ENCODE data around the gene CECR2.

Gene CECR2

DNA sequence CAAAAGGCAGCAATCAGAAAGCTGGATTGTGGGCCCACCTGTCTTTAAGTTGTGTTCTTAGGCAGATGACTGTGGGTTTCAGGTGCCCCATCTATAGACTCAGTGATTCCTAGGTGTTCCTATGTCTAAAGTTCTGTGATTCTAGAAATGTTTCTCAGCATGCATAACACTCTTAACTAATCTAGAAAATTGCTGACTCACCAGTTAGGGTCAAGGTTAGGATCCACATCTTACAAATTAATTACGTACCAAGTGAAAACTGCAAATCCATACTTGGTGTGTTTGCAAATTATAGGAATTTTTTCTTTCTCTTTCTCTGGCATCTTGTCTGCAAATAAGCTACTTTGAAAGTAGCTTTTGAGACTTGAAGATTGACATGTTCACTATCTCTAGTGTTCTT, 7.7 kb downstream of the CECR2 start:
- Histone ChIP-seq H3K9me2 (replicated peaks; ENCODE audit: control insufficient read depth, low read length) (no peaks in the 10 kb centered on the region), H3K79me2 (ENCODE audit: control insufficient read depth, low read length) (peaks cover 91% of the 10 kb centered on the region), H3K27me3 (ENCODE audit: control insufficient read depth, low read length) (no peaks in the 10 kb centered on the region), H3K36me3 (ENCODE audit: control insufficient read depth, low read length) (no peaks in the 10 kb centered on the region), H3F3A (ENCODE audit: control insufficient read depth, insufficient read depth) (0 out of 2 replicates have a peak, but pooled peaks cover 3% of the 10 kb centered on the region), H3K4me3 (ENCODE audit: low read length) (no peak overlapping the region), H4K20me1 (ENCODE audit: control insufficient read depth, insufficient read depth, low read depth, low read length) (no peaks in the 10 kb centered on the region), H3K27ac (ENCODE audit: low read depth, low read length) (no peak overlapping the region), H3K4me1 (ENCODE audit: control insufficient read depth, low read length) (peaks cover 38% of the 10 kb centered on the region), H3K9me3 (ENCODE audit: control insufficient read depth, insufficient read depth, low read length) (no peaks in the 10 kb centered on the region), H3K4me2 (ENCODE audit: low read length) (no peak overlapping the region)
- no peak for TF ChIP-seq EZH2phosphoT487 (IDR thresholded peaks at IDR 0.05; ENCODE audit: borderline replicate concordance, low read length)
- no peak for TF ChIP-seq CTCF (IDR thresholded peaks at IDR 0.05; ENCODE audit: low read depth, low read length, poor library complexity, severe bottlenecking)

- H3K79me2 ChIP-seq (ENCODE audit: control insufficient read depth, low read length), result peaks cover 90% of the 10 kb centered on the region
- H3K9me2 ChIP-seq (replicated peaks; ENCODE audit: control insufficient read depth, low read length), result no peaks in the 10 kb centered on the region
- no peaks in the 10 kb centered on the region for H3F3A ChIP-seq (ENCODE audit: control insufficient read depth, insufficient read depth)
- no peaks in the 10 kb centered on the region for H4K20me1 ChIP-seq (ENCODE audit: control insufficient read depth, insufficient read depth, low read depth, low read length)
- TF ChIP-seq EZH2phosphoT487 (IDR thresholded peaks at IDR 0.05; ENCODE audit: borderline replicate concordance, low read length), result no peak
- no peak for TF ChIP-seq CTCF (IDR thresholded peaks at IDR 0.05; ENCODE audit: low read depth, low read length, poor library complexity, severe bottlenecking)
- H3K9me3 ChIP-seq (ENCODE audit: control insufficient read depth, insufficient read depth, low read length), result no peaks in the 10 kb centered on the region
- H3K27me3 ChIP-seq (ENCODE audit: control insufficient read depth, low read length), result no peaks in the 10 kb centered on the region
- H3K4me1 ChIP-seq (ENCODE audit: control insufficient read depth, low read length), result peaks cover 39% of the 10 kb centered on the region
- H3K4me2 ChIP-seq (ENCODE audit: low read length), result no peak overlapping the region
- H3K27ac ChIP-seq (ENCODE audit: low read depth, low read length), result no peak overlapping the region
- no peak overlapping the region for H3K4me3 ChIP-seq (ENCODE audit: low read length)
- H3K36me3 ChIP-seq (ENCODE audit: control insufficient read depth, low read length), result no peaks in the 10 kb centered on the region
Measured at GRCh38 chr22:17379944-17380343, 10.7 kb downstream of the CECR2 start.

DNA sequence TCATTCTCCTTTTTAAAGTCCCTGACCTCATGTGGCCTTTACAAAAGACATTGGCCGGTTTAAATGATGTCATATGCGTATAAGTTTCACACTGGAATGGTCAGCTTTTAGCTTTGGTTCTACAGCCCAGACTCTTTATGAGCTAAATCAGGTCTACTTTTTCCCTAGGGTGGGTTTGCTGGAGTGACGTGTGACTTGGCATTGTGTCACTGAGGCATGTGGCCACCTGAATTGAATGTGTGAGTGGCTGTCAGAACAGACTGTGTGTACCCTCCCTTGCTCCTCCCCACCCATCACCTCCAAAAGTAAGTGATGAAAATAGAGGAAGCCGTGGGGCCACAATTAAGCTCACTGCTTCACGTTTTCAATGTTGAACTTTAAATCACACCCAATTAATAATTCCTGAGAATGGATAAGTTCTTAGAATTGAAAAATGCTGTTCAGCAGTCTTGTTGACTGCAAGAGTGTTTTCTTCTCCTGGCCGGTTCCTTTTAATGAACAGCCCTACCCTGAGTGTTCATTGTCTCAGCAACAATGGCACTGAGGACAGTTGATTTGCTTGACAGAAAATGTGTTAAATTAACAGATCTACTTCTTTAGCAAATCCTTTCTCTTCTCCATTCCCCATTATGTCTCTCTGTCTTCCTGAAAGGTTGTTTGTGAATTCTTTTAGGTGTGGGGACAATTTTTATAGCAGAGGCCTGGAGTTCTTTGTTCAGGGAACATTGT, 11.3 kb downstream of the CECR2 start:
- Histone ChIP-seq H3K9me3 (ENCODE audit: control insufficient read depth, insufficient read depth, low read length) (no peaks in the 10 kb centered on the region), H3K9me2 (replicated peaks; ENCODE audit: control insufficient read depth, low read length) (no peaks in the 10 kb centered on the region), H3K4me2 (ENCODE audit: low read length) (no peak overlapping the region; the same call in 1 of the 2 replicates), H4K20me1 (ENCODE audit: control insufficient read depth, insufficient read depth, low read depth, low read length) (no peaks in the 10 kb centered on the region; the same call in 1 of the 2 replicates), H3K4me3 (ENCODE audit: low read length) (no peak overlapping the region), H3K27me3 (ENCODE audit: control insufficient read depth, low read length) (no peaks in the 10 kb centered on the region), H3K36me3 (ENCODE audit: control insufficient read depth, low read length) (no peaks in the 10 kb centered on the region), H3K4me1 (ENCODE audit: control insufficient read depth, low read length) (peaks cover 42% of the 10 kb centered on the region), H3F3A (ENCODE audit: control insufficient read depth, insufficient read depth) (no peaks in the 10 kb centered on the region), H3K27ac (ENCODE audit: low read depth, low read length) (no peak overlapping the region), H3K79me2 (ENCODE audit: control insufficient read depth, low read length) (peaks cover 91% of the 10 kb centered on the region)
- TF ChIP-seq EZH2phosphoT487 (IDR thresholded peaks at IDR 0.05; ENCODE audit: borderline replicate concordance, low read length), result no peak
- no peak for TF ChIP-seq CTCF (IDR thresholded peaks at IDR 0.05; ENCODE audit: low read depth, low read length, poor library complexity, severe bottlenecking)

All from DOHH2 (cell line).